ENCODE measurements around the gene NETO1.

The NETO1 gene

DNA sequence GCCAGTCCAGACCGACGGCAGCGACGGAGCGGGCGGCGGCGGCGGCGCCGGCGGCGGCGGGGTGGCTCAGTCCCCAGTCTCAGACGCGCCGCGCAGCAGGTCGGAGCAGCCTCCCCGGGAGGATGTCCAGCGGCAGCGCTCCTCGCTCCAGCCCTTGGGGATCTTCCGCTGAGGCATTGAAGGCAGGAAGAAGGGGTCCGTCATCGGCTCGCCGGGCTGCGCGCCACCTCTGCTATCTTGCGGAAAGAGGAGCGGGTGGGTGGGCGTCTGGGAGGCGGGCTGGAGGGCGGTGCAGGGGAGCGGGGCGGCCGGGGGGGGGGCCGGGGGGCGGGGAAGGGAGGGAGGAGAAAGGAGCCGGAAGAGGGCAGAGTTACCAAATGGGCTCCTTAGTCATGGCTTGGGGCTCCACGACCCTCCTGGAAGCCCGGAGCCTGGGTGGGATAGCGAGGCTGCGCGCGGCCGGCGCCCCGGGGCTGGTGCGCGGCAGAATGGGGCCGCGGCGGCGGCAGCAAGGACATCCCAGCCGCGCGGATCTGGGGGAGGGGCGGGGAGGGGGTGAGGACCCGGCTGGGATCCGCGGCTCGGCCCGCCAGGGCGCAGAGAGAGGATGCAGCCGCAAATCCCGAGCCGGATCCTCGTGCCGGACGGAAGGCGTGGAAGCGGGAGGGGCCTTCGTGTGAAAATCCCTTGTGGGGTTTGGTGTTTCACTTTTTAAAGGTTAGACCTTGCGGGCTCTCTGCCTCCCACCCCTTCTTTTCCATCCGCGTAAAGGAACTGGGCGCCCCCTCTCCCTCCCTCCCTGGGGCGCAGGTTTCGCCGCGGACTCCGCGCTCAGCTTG, at the start of gene NETO1:
Gene NETO1, minus strand, starts transcription at position 242 of the 839 bp plus-strand sequence. CDS start 696 bp downstream, outside the sequence.
- peak in 8 of 56 donors; percentile 17 to 68 (median 31) for DNase-seq

GRCh38 chr18:72910045-72910444, 42.3 kb upstream of the NETO1 start:
- DNase-seq = no peak

DNA sequence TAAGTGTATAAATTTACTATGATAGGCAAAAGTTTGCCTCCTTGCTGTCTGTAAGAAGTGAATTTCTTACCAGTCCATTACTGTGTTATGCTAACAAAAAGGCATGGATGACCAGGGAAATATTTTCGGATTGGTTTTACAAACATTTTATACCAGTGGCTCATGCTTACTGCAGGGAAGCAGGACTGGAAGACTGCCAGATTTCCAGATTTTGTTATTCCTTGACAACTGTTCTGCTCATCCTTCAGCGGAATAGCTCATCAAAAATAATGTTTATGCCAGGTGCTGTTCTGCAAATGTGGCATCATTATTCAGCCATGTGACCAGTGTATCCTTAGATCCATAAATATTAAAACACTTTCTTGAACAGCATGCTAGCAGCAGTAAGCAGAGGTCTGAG, 40.4 kb upstream of the NETO1 start:
- no peak for DNase-seq

DNA sequence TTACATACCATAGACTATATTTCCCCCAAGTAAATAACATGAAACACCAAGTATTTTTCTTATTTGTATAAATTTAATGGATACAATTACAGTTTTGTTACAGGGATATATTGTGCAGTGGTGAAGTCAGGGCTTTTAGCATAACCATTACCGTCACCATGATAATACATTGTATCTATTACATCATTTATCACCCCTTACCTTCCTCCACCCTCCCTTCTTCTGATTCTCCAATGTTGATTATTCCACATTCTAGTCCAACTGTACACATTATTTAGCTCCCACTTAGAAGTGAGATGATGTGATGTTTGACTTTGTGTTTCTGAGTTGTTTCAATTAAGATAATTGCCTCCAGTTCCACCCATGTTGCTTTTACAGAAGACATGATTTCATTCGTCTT, 35.2 kb upstream of the NETO1 start:
- DNase-seq = no peak

DNA sequence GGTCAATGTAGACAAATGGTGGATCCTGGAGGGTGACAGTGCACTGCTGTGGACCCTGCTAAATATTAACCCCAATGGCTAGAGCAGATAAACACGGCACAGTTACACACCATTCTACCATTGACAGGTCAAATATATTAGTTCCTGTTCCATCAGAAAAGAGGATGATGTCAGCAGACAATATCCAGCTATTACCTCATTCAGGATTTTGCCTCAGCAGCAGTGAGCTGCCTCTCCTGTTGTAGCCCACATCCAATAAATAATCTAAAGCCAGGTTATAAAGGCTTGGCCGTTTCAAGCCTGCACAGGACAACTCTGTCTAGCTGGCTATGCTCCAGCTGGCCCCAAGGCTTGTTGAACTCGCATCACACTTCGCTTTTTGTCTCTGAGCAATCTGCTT, 31.6 kb upstream of the NETO1 start:
- no peak for DNase-seq

DNA sequence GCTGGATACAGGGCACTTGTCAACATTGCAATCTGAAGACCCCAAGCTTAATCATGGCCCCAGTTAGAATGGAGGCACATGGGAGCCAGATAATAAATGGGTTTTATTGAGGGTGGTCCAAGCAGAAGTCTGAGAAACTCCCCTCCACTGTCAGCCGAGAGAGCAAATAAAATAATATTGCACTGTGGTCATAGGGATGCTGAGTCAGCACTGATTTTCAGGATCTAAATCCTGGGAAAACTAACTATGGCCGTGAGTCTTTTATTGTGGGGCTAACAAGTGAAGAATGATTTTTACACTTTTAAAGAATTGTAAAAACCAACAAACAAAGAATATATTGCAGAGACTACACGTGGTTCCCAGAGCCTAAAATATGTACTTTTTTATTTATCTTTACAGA, 31.1 kb upstream of the NETO1 start:
- DNase-seq = no peak

DNA sequence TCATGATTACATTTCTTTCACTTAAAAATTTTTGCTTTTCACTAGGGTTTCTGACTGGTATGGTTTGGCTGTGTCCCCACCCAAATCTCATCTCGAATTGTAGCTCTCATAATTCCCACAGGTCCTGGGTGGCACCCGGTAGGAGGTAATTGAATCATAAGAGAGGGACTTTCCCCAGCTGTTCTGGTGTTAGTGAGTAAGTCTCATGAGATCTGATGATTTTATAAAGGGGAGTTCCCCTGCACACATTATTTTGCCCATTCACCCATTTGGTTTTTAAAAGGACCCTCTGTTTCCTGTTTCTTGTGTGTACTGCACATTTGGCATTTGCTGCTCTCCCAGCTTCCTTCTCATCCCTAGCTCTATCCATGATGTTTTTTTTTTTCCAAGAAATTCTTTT, 27.8 kb upstream of the NETO1 start:
- DNase-seq = no peak

- DNase-seq = no peak
These were observed 10.8 kb upstream of the NETO1 start for GRCh38 chr18:72878561-72878960.

DNA sequence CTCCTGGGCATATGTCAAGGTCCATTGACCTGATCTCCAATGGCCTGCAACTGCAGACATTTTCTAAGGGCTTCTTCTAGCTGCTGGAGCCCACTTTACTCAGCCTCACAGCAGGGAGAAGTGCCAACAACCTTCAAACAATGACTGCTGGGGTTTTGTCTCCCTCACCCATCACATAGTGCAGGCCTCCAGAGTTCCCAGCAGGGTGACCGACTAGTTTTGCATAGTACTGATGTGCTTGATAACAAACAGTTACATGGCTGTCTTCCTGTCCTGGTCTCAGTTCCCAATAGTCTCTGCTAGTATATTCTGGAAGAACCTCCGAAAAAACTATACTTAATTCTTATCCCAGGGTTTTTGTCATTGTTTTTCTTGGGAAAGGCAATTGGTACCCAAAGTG, 10.4 kb upstream of the NETO1 start:
- no peak for DNase-seq

DNA sequence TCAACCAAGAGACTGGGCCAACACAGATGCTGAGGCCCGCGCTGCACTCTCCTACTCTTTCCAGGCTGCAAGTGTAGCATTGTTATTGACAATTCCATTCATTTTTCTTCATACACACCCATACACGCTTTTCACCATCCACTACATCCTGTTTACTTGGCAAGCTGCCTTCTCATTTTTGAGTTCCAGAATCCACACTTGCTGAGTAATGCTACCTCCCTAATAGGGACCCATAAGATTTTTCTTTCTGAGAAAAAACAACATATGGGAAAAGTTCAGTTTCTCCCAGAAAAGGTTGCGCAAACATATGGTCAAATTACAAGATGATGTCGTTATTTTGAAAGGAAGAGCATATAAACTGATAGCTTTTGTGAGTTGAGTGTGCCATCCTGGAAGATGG, 3.3 kb upstream of the NETO1 start:
- no peak for DNase-seq

- DNase-seq = peak in 3 of 56 donors; percentile 3 to 21 (median 8)
These were observed 1.7 kb upstream of the NETO1 start for GRCh38 chr18:72869226-72870185.

DNA sequence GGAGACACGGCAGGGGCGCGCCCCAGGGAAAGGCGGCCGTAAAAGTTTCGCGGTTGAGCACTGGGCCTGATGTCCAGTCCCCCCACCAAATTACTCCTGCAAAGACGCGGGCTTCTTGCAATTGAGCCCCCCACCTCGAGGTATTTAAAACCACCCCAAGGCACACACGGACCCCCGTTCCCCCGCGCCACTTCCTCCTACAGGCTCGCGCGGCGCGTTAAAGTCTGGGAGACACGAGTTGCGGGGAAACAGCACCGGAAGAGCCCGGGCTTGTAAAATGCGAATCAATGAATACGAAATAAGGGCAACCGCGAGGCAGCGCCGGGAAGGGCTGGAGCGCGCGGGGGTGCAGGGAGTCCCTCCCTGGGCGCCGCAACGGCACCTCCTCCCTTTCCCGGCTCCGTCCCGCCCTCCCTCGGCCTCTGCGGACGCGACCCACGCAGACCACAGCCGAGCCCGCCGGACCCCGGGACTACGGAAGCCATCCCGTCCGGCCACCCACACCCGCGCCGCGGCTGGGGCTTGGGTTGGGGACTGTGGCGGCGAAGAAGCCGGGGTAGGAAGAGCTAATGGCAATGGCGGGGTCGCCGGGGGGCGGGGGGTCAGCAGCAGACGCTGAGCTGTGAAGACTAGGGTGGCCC, 918 bp upstream of the NETO1 start:
- peak in 2 of 56 donors; percentile 16 to 38 for DNase-seq

DNA sequence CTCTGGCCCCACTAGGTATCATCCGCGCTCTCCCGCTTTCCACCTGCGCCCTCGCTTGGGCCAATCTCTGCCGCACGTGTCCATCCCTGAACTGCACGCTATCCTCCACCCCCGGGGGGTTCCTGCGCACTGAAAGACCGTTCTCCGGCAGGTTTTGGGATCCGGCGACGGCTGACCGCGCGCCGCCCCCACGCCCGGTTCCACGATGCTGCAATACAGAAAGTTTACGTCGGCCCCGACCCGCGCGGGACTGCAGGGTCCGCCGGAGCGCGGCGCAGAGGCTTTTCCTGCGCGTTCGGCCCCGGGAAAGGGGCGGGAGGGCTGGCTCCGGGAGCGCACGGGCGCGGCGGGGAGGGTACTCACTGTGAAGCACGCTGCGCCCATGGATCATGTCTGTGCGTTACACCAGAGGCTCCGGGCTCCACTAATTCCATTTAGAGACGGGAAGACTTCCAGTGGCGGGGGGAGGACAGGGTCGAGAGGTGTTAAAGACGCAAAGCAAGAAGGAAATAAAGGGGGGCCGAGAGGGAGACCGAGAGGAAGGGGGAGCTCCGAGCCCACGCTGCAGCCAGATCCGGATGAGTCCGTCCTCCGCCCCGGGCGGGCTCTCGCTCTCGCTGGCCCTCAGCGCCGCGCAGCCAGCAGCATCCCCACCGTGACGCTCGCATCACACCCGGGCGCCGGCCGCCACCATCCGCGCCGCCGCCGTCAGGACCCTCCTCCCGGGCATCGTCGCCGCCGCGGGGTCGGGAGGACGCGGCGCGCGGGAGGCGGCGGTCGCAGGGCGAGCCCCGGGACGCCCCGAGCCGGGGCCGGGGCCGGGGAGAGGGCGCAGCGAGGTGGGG, 664 bp downstream of the NETO1 start:
- peak in 6 of 56 donors; percentile 29 to 45 (median 32) for DNase-seq

DNA sequence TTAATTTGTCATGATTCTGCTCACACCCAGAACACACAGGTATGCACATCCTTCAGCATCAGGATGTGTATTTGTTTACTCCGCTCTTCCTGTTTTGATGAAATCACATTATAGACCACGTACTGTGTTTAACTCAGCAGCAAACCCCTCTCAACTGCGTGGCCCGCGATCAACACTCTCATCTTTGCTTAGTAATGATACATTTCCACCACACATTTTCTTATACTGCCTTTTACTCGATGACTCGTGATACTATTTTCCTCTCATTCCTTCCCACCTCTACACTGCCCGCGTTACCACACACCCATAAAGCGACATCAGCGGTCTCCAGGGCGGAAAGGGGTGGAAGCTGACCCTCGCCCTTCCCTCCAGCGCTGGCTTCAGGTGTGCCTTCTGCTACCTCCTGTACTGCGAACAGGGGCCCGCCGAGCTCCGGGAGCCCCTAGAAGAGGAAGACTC, 1.3 kb downstream of the NETO1 start:
- peak in 2 of 56 donors; percentile 22 to 29 for DNase-seq

DNA sequence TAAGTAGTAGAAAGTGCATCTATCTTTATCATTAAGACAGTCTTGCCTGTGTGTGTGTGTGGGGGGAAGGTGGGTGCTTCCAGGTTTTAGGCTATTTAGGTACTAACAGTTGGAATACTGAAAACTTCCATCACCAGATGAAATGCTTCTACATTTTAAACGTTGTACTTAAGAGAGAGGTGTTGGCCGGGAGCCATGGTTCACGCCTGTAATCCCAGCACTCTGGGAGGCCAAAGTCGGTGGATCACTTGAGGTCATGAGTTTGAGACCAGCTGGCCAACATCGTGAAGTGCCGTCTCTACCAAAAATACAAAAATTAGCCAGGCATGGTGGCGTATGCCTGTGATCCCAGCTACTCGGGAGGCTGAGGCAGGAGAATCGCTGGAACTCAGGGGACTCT, 4.0 kb downstream of the NETO1 start:
- DNase-seq = no peak

GRCh38 chr18:72859088-72859487, 8.7 kb downstream of the NETO1 start:
- DNase-seq = no peak

- no peak for DNase-seq
These were observed 18.1 kb downstream of the NETO1 start for GRCh38 chr18:72849671-72850070.

DNA sequence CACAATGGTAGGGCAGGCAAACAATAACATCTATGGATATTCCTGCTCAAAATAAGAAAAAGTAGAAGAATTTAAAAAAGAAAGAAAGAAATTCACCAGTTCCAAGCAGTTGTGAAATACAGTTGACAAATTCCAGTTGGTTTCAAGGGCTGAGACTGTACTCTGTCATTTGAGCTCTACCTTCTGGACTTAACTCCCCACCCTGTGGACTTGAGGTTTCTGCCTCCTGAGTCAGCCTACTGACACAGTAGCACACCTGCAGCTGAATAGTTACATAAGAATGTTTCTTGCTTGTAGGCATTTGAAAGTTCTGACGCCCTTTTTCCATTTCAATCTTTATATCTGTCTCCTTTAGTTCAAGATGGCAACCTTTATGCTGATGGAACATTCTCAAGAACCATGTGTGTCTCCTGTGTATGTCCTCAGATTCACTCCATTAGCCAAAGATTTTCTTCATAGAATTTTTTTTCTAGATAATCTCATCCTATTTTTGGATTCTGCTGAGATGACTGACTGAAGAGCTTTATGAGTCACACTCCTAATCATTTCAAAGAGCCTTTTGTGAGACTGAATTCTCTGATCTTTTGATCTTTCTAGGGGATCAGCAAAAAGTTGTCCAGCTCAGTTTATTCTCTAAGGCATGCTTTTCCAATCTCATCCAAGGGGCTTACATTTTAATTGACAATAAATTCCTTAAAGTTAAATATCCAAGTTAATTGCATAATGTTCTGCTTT, 19.1 kb downstream of the NETO1 start:
- DNase-seq = no peak

- no peak for DNase-seq
These were observed 20.0 kb downstream of the NETO1 start for GRCh38 chr18:72847771-72848170.
